GM10266 (cell line): ENCODE results near the gene RASAL2.

Experiments used
- DNase-seq: peaks from one replicate; pipeline ENCODE4 v3.0.0; 2012; ENCODE audit errors: extremely low spot score
- CTCF ChIP-seq: IDR thresholded peaks from 2 replicates; pipeline ENCODE4 v1.5.1; 2012; ENCODE audit warnings: mild to moderate bottlenecking, low read depth; ENCODE audit not compliant: control insufficient read depth, insufficient read depth; ENCODE audit errors: missing control alignments

RASAL2 gene

DNA sequence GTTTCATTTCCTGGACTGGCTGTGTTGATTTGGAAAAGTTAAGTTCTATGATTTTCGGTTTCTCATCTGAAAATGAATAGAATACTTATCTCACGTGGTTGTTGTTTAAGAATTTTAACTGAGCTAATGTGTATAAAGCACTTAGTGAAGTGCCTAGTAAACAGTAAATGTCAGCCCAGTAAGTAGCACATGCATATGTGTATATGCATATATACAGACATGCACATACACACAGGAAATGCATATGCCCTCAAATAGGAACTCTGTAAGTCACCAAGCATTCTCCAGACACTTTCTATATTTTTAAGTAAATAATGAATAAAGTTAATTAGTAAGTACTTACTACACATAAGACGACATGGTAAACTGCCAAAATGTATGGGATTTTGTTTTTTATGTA lies 274.3 kb downstream of the RASAL2 start:
- no peak for TF ChIP-seq CTCF

DNA sequence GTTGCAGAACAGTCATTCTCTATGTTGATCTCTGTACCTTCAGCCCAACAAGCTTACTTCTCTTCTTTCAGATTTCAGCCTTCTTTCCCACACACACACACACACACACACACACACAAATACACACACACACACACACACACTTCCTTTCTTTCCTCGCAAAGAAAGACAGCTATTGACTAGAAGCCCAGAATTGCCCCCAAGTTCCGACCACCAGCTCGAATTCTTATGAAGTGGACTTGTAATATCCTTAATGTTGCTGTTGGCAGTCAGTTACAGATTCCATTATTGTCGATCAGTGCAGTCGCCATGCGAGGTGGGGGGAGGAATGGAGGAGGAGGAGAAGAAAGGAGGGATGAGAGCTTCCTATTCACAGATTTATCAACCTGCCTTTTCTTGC lies 277.3 kb downstream of the RASAL2 start:
- DNase-seq = no peak
- no peak for TF ChIP-seq CTCF

More for the DNA sequence above, 274.3 kb downstream of the RASAL2 start:
- no peak for DNase-seq

DNA sequence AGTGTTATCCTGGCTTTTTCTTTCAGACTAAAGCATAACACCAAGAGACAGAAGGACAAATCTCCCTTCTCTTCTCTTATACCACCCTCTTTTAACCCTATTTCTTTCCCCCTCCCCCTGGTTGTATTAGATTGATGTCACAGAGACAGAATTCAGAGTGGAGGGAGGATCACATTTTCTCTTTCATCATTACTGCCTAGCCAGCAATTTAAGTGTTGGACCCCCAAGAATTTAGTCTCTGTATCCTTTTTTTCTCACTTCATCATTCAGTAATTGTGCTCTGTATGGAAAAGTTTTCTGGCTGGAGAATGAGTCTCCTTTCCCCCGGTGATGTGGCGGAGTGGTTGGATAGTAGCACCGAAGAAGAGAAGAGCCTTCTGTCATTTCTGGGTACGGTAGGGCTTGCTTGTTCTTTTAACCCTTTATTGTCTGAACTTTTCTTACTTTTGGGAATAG lies 278.1 kb downstream of the RASAL2 start:
- no peak for TF ChIP-seq CTCF
- no peak for DNase-seq

GRCh38 chr1:178374016-178374415 lies 280.1 kb downstream of the RASAL2 start:
- TF ChIP-seq CTCF = no peak
- no peak for DNase-seq

GRCh38 chr1:178376008-178376407 lies 282.1 kb downstream of the RASAL2 start:
- no peak for TF ChIP-seq CTCF

DNA sequence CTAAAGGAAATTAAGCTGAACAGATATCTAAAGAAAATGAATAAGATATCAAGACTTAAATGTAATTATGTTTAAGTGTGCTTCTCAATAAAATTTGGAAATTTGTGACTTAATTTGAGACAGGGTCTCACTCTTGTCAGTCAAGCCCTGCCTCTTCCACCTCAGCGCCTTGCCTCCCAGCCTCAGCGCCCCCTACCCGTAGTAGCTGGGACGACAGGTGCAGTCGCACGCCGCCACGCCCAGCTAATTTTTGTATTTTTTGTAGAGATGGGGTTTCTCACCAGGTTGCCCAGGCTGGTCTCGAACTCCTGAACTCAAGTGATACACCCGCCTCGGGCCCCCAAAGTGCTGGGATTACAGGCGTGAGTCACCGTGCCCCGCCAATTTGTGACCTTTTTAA lies 285.9 kb downstream of the RASAL2 start:
- TF ChIP-seq CTCF = peak; percentile 15

More at GRCh38 chr1:178376008-178376407, 282.1 kb downstream of the RASAL2 start:
- no peak for DNase-seq

DNA sequence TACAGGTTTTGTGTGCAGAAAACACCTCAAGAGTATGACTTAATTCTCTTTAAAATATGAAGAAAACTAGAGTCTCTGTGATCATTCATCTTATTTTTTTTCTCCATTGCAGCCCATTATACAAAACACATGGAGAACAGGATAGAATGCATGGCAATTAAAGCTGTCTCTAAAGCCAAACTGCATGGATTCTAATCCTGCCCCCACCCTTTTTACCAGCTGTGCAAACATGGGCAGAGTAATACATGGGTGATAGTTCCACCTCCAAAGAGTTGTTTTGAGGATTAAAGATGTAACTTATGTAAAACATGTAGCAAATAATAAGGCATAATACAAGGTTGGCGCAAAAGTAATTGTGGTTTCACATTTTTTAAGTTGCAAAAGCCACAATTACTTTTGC lies 288.5 kb downstream of the RASAL2 start:
- DNase-seq = no peak
- no peak for TF ChIP-seq CTCF

More for the DNA sequence above, 285.9 kb downstream of the RASAL2 start:
- no peak for DNase-seq
